Prostate gland (tissue), 2 donors: ENCODE measurements around the gene RAB6C. TPM values are rescaled to one million over a fixed set of nuclear protein-coding genes. Genes with fewer than 3 reads are reported as not detected.
"Not testable (repeated sequence)": the region's sequence is repeated elsewhere in the genome, so short reads cannot be mapped to it uniquely, and the experiment has no call there.

ENCODE experiments used
- DNase-seq: peaks from one replicate; pipeline ENCODE4 v3.0.0-alpha.2; 2019; ENCODE audit warnings: low spot score
- H3K27ac ChIP-seq, 2 donors: fragments of 200-600 bp; sonication (generic); 2 replicates each; pipeline ENCODE4 v1.5.1; 2017 to 2019
- H3K27me3 ChIP-seq: fragments of 200-600 bp; sonication (generic); replicated peaks from 2 replicates; pipeline ENCODE4 v1.5.1; 2019; ENCODE audit not compliant: insufficient read depth
- H3K36me3 ChIP-seq, 2 donors: fragments of 200-600 bp; sonication (generic); 1 replicate in 1 of 2; 2 replicates in 1 of 2; pipeline versions ENCODE4 v1.5.1 to v1.8.1; 2017 to 2019
- H3K4me1 ChIP-seq: fragments of 200-600 bp; sonication (generic); replicated peaks from 2 replicates; pipeline ENCODE4 v1.5.1; 2019
- H3K4me3 ChIP-seq, 2 donors: fragments of 200-600 bp; sonication (generic); 2 replicates each; pipeline ENCODE4 v1.5.1; 2017 to 2019
- H3K9me3 ChIP-seq: fragments of 200-600 bp; sonication (generic); 2 replicates; pipeline ENCODE4 v1.5.1; 2017
- CTCF ChIP-seq, 4 experiments: fragments of 200-600 bp in 2 of 4; fragments of 450-650 bp in 2 of 4; sonication (generic) in 2 of 4; IDR thresholded peaks; 1 replicate in 3 of 4; 2 replicates in 1 of 4; pipeline ENCODE4 v1.5.1; 2016 to 2019; ENCODE audit warnings: antibody characterized with exemption in 4 of 4, mild to moderate bottlenecking in 2 of 4, moderate library complexity in 2 of 4
- POLR2A ChIP-seq: fragments of 450-650 bp; IDR thresholded peaks from one replicate; pipeline ENCODE4 v1.6.1; 2016; ENCODE audit warnings: antibody characterized with exemption, mild to moderate bottlenecking
- POLR2AphosphoS5 ChIP-seq: sonication (generic); formaldehyde crosslinking; IDR thresholded peaks from one replicate; pipeline ENCODE4 v1.6.1; 2017; ENCODE audit warnings: antibody characterized with exemption
- WGBS: methylation state at CpG from one replicate; pipeline ENCODE4 v1.1.5; 2018; 5-methylcytosine and 5-hydroxymethylcytosine counted together
- intact Hi-C: fragments of 100-400 bp; cut with DNase I; formaldehyde crosslinking; loops from one replicate; pipeline ENCODE4 v1.14.2; 2022
- total RNA-seq, 2 donors: library from RNA; depleted of rRNA; stranded (reverse); fragments of >200 nt; gene quantifications; one replicate each; pipeline ENCODE4 v1.1.0, GENCODE V29; 2016

The RAB6C gene
- total RNA-seq, 2 donors from 2014 or later: 0.87 to 2.4 TPM

GRCh38 chr2:129945557-129945956 lies 33.9 kb upstream of the RAB6C start:
- intact Hi-C loops: no loop called here
- no peaks in the 10 kb centered on the region for H3K27me3 ChIP-seq
- H3K27ac ChIP-seq: no peak overlapping the region
- DNase-seq: no peak
- no peaks in the 10 kb centered on the region for H3K36me3 ChIP-seq
- H3K4me3 ChIP-seq: no peak overlapping the region
- no peaks in the 10 kb centered on the region for H3K4me1 ChIP-seq
- H3K9me3 ChIP-seq: no peaks in the 10 kb centered on the region
- TF ChIP-seq POLR2A: no peak
- no peak for TF ChIP-seq POLR2AphosphoS5
- TF ChIP-seq CTCF (IDR thresholded peaks at IDR 0.05): no peak

DNA sequence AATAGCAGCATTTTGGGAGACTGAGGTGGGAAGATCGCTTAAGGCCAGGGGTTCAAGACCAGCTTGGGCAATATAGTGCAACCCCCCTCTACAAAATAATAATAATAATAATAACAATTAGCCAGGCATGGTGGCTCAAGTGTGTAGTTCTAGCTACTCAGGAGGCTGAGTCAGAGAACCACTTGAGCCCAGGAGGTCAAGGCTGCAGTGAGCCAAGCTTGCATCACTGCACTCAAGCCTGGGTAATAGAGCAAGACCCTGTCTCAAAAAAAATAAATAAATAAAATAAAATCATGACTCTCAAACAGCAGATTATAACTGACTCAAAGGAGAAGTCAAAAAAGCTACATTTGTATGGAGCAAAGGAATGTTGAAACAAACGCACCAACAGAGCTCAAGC lies 31.8 kb upstream of the RAB6C start:
- H3K27me3 ChIP-seq, DNase-seq, H3K27ac ChIP-seq, H3K9me3 ChIP-seq, intact Hi-C loops, H3K4me1 ChIP-seq, H3K4me3 ChIP-seq, H3K36me3 ChIP-seq: not testable (repeated sequence)
- WGBS: 70% methylated on average over 2 of the region's 2 CpGs

- H3K27ac ChIP-seq, intact Hi-C loops, H3K27me3 ChIP-seq, H3K36me3 ChIP-seq, H3K9me3 ChIP-seq, H3K4me3 ChIP-seq, H3K4me1 ChIP-seq, DNase-seq: not testable (repeated sequence)
- 74% methylated on average over 6 of the region's 6 CpGs for WGBS
Measured at GRCh38 chr2:129956171-129956570, 23.3 kb upstream of the RAB6C start.

DNA sequence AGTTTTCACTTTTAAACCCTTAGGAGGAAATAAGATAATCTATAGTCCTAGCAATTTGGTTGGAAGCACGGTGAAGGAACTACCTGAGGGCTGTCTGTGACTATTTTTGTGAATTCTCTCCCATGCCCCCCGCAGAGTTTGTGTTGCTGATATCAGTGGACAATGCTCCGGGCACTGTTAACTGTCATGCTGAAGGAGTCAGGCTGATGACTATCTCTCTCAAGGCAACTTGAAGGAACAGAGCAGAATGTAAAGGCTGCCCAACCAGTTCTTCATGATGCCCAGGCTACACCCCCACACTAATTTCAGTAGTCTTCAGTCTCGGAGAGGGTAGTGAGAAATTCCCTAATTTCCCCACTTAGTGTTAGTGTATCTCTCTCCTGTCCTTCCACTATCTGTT lies 21.6 kb upstream of the RAB6C start:
- intact Hi-C loops: no loop called here
- H3K4me3 ChIP-seq: no peak overlapping the region

DNA sequence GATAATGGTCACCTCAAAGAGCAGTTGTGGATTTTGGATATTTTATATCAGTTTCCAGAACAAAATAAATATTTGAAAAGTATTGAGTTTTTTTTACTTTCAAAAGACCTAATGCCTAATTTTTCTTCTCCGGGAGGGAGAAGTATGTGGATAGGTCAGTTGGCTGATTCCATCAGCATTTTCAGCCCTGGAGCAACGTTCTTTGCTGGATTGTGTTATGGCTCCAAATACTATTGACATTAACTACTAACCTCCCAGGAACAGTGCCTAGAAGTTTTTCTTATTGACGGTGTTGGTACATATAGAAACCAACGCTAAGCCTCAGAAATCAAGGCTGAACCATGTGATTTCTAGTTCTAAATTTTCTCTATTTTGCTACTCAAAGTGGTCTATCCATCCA lies 20.7 kb upstream of the RAB6C start:
- 49% methylated on average over 4 of the region's 4 CpGs for WGBS
- H3K9me3 ChIP-seq, H3K36me3 ChIP-seq, DNase-seq, H3K27me3 ChIP-seq, H3K4me1 ChIP-seq, intact Hi-C loops, H3K27ac ChIP-seq, H3K4me3 ChIP-seq: not testable (repeated sequence)

More for the DNA sequence above, 21.6 kb upstream of the RAB6C start:
- no peaks in the 10 kb centered on the region for H3K27me3 ChIP-seq
- TF ChIP-seq POLR2AphosphoS5 (no peak), POLR2A (no peak), CTCF (IDR thresholded peaks at IDR 0.05) (no peak)
- no peaks in the 10 kb centered on the region for H3K4me1 ChIP-seq
- no peak overlapping the region for H3K27ac ChIP-seq
- 23% methylated on average over 4 of the region's 4 CpGs for WGBS
- no peaks in the 10 kb centered on the region for H3K36me3 ChIP-seq
- DNase-seq: peak; percentile 16
- no peaks in the 10 kb centered on the region for H3K9me3 ChIP-seq

DNA sequence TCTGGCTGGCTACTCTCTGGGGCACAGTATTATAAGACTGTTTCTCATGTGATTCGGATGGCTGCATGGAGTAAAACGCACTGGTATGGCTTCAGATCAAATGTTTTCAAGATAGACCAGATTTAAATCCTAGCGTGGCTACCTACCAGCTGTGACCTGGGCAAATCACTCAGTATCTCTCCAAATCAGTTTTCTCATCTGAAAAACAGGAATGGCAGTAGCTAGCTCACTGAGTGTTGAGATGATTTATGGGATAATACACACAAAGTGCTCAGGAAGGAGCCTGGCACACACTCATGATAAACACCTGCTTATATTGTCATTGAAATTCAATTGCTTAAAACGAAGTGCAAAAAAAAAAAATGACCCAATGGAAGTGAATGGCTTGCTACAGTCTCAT lies 10.9 kb upstream of the RAB6C start:
- peak; percentile 21 for TF ChIP-seq POLR2AphosphoS5
- H3K27ac ChIP-seq, intact Hi-C loops, H3K9me3 ChIP-seq, H3K4me1 ChIP-seq, H3K4me3 ChIP-seq, H3K36me3 ChIP-seq, H3K27me3 ChIP-seq: not testable (repeated sequence)
- DNase-seq: peak; percentile 12
- WGBS: 22% methylated on average over 4 of the region's 4 CpGs

- H3K4me1 ChIP-seq: no peaks in the 10 kb centered on the region
- WGBS: 69% methylated on average over 9 of the region's 9 CpGs
- no peak overlapping the region for H3K4me3 ChIP-seq
- DNase-seq: no peak
- no peaks in the 10 kb centered on the region for H3K9me3 ChIP-seq
- no peak for TF ChIP-seq CTCF (IDR thresholded peaks at IDR 0.05)
- no peaks in the 10 kb centered on the region for H3K27me3 ChIP-seq
- H3K36me3 ChIP-seq: no peaks in the 10 kb centered on the region
- no peak overlapping the region for H3K27ac ChIP-seq
- intact Hi-C loops: no loop called here
Measured at GRCh38 chr2:129975016-129975774, 4.3 kb upstream of the RAB6C start.

- H3K9me3 ChIP-seq, DNase-seq, H3K4me3 ChIP-seq, H3K27me3 ChIP-seq, H3K36me3 ChIP-seq, H3K27ac ChIP-seq, H3K4me1 ChIP-seq, intact Hi-C loops: not testable (repeated sequence)
- 58% methylated on average over 3 of the region's 3 CpGs for WGBS
Measured at GRCh38 chr2:129976969-129977368, 2.5 kb upstream of the RAB6C start.
